ENCODE measurements around the gene KAZALD1. TPM values are rescaled to one million over a fixed set of nuclear protein-coding genes. Genes with fewer than 3 reads are reported as not detected.

Gene KAZALD1
- total and polyA plus RNA-seq, 12 donors, result 3.3 to 16.5 (median 9.9) TPM

DNA sequence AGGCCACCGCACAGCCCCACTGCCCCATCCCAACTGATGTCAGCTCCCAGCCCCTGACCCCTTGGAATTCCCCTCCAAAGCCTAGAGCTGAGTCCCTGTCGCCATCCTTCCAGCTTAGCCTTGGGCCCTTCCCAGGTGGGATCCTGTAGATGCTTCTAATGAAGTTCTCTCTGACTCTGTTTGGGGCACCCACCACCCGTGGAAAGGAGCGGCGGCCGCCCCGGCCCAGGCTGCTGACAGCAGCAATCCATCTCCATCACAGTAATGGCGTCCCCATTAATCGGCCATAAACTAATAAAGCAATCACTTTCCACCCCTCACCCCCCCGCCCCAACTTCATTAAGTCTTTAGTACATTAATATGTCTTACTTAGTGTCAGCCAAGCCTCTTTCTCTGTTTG is 25.6 kb downstream of the KAZALD1 start:
- intact Hi-C loops (cut with DNase I), result no loop called here
- 81 to 91% methylated on average over 10 of the region's 10 CpGs for WGBS, 2 donors

DNA sequence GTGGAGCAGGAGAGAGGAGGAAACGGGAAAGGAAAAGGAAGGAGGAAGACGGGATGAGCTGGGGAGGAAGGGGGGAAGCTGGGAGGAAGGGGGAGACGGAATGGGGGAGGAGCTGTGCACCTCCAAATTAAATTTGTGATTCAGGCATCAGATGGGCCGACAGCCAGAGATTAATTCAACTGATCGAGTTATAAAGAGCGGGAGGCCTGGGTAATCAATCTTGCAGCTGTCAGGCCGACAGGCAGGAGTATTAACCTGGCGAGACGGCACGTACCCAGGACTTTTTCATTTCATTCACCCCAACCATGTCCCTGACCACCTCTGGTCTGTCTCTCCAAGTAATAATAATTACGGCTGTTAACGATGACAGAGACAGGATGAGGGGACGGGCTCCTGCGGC is 26.2 kb downstream of the KAZALD1 start:
- peaks cover 0 to 100% (median 83%) of the 10 kb centered on the region in 7 donors for H3K27me3 ChIP-seq
- WGBS, 2 donors, result 42 to 53% methylated on average over 14 of the region's 14 CpGs
- H3K9me3 ChIP-seq, result no peaks in the 10 kb centered on the region
- DNase-seq (no peak), ATAC-seq (no peak)
- TF ChIP-seq, protein P1, sequence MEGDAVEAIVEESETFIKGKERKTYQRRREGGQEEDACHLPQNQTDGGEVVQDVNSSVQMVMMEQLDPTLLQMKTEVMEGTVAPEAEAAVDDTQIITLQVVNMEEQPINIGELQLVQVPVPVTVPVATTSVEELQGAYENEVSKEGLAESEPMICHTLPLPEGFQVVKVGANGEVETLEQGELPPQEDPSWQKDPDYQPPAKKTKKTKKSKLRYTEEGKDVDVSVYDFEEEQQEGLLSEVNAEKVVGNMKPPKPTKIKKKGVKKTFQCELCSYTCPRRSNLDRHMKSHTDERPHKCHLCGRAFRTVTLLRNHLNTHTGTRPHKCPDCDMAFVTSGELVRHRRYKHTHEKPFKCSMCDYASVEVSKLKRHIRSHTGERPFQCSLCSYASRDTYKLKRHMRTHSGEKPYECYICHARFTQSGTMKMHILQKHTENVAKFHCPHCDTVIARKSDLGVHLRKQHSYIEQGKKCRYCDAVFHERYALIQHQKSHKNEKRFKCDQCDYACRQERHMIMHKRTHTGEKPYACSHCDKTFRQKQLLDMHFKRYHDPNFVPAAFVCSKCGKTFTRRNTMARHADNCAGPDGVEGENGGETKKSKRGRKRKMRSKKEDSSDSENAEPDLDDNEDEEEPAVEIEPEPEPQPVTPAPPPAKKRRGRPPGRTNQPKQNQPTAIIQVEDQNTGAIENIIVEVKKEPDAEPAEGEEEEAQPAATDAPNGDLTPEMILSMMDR (IDR thresholded peaks at IDR 0.05), result no peak
- H3K36me3 ChIP-seq, result no peaks in the 10 kb centered on the region
- no peak overlapping the region for H3K27ac ChIP-seq
- no peaks in the 10 kb centered on the region for H3K4me1 ChIP-seq
- intact Hi-C loops (cut with DNase I), result no loop called here
- no peak overlapping the region for H3K4me3 ChIP-seq

More for the DNA sequence above, 25.6 kb downstream of the KAZALD1 start:
- Histone ChIP-seq H3K36me3 (no peaks in the 10 kb centered on the region), H3K27ac (no peak overlapping the region), H3K4me1 (no peaks in the 10 kb centered on the region), H3K4me3 (no peak overlapping the region), H3K27me3 (peaks cover 0 to 100% (median 83%) of the 10 kb centered on the region in 7 donors), H3K9me3 (no peaks in the 10 kb centered on the region)
- ATAC-seq (no peak), DNase-seq (no peak)
- TF ChIP-seq, protein P1 (IDR thresholded peaks at IDR 0.05), result no peak

DNA sequence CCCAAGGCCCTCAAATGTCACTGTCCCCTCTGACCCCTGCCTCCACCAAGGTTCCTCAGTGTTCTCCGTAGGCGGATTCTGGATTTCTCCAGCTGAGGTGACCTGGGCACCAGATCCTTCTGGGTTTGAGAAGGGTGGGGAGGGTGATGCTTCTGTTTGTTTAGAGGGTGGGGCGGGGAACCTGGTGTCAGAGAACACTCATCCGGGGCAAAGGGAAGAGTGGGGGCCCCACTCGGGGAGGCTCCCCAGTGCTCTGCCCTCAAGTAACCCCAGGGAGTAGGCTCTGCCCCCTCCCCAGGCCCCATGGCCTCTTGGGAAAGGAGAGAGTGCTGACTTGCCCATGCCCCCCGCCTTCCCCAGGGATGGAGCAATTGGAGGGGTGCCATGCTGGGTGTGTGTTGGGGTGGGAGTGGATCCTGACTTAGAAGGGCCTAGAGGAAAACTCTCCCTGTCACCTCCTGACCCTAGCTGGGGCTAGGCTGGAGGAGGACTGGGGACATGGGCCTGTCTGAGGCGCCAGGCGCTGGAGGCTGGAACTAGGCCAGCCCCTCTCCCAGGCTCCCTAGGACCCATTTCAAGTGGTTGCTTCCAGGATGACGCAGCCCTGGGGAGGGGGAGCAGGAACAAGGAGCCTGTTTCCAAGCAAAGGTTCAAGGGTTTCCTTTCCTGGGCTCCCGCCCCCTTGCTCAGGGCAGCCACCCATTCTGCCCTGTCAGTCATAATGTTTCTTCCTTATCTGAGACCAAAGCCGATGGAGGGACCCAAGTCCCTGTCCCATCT is 27.9 kb downstream of the KAZALD1 start:
- H3K27ac ChIP-seq, result no peak overlapping the region
- WGBS, 2 donors, result 68 to 71% methylated on average over 10 to 11 of the region's 11 CpGs
- H3K36me3 ChIP-seq, result no peaks in the 10 kb centered on the region
- H3K4me3 ChIP-seq, result no peak overlapping the region
- TF ChIP-seq, protein P1 (IDR thresholded peaks at IDR 0.05), result no peak
- DNase-seq, result no peak
- no peaks in the 10 kb centered on the region for H3K9me3 ChIP-seq
- intact Hi-C loops (cut with DNase I), result no loop called here
- H3K4me1 ChIP-seq, result no peaks in the 10 kb centered on the region
- peaks cover 0 to 99% (median 85%) of the 10 kb centered on the region in 7 donors for H3K27me3 ChIP-seq
- ATAC-seq, result peak in 1 of 8 donors; percentile 16

DNA sequence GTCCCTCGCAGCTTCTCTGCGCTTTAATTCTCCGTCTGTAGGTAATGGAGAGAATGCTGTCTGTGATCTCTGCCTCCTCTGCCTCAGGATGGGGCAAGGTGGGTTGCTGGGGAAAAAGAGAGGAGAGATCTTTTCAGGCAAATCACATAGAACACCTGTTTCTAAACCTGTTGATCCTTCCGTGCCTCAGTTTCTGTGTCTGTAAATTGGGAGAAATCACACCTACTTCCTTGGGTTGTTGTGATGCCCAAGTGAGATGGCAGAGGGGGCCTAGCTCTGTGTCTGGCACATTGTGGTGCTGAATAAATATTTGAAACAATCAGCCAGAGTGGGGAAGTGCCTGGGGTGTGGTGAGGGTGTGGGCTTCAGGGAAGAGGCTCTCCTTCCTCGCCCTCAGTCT is 28.8 kb downstream of the KAZALD1 start:
- Histone ChIP-seq H3K4me3 (no peak overlapping the region), H3K36me3 (no peaks in the 10 kb centered on the region), H3K27me3 (peaks cover 0 to 99% (median 88%) of the 10 kb centered on the region in 7 donors), H3K4me1 (no peaks in the 10 kb centered on the region), H3K9me3 (no peaks in the 10 kb centered on the region), H3K27ac (no peak overlapping the region)
- 92 to 93% methylated on average over 5 of the region's 5 CpGs for WGBS, 2 donors
- TF ChIP-seq, protein P1 (IDR thresholded peaks at IDR 0.05), result no peak
- ATAC-seq (no peak), DNase-seq (no peak)
- intact Hi-C loops (cut with DNase I), result no loop called here
